Right lobe of liver (tissue), 6 donors: ENCODE measurements around the gene SRCAP. TPM values are rescaled to one million over a fixed set of nuclear protein-coding genes. Genes with fewer than 3 reads are reported as not detected.

ENCODE experiments used
- ATAC-seq, 4 donors: fragments of 200-7000 bp; cut with Tn5 transposase; one replicate each; pipeline ENCODE4 v1.9.1; 2020; ENCODE audit warnings: mild to moderate bottlenecking in 4 of 4, moderate library complexity in 4 of 4
- DNase-seq, 3 donors: peaks; one replicate each; pipeline ENCODE4 v3.0.0-alpha.2; 2020
- H3K27ac ChIP-seq, 3 donors: fragments of 200-600 bp; one replicate each; pipeline ENCODE4 v1.8.0; 2022
- H3K27me3 ChIP-seq, 2 donors: fragments of 200-600 bp; one replicate each; pipeline ENCODE4 v1.8.0; 2022
- H3K36me3 ChIP-seq, 4 donors: fragments of 200-600 bp; sonication (generic) in 1 of 4; one replicate each; pipeline versions ENCODE4 v1.5.1 to v1.8.0; 2017 to 2022; ENCODE audit warnings: control low read depth in 1 of 4
- H3K4me1 ChIP-seq, 4 donors: fragments of 200-600 bp; sonication (generic) in 1 of 4; one replicate each; pipeline versions ENCODE4 v1.5.1 to v1.8.0; 2017 to 2022; ENCODE audit warnings: control low read depth in 1 of 4
- H3K4me3 ChIP-seq, 3 donors: fragments of 200-600 bp; one replicate each; pipeline ENCODE4 v1.8.0; 2022
- H3K9me3 ChIP-seq, 4 donors: fragments of 200-600 bp; sonication (generic) in 1 of 4; one replicate each; pipeline versions ENCODE4 v1.5.1 to v1.8.0; 2017 to 2022; ENCODE audit warnings: control low read depth in 1 of 4
- POLR2A ChIP-seq: fragments of 450-650 bp; IDR thresholded peaks from one replicate; pipeline ENCODE4 v1.6.1; 2017; ENCODE audit warnings: antibody characterized with exemption, mild to moderate bottlenecking
- WGBS: methylation state at CpG from one replicate; pipeline ENCODE4 v1.1.6; 2018; ENCODE audit warnings: low coverage, low lambda C conversion rate; ENCODE audit not compliant: insufficient coverage; ENCODE audit errors: missing lambda C conversion rate; 5-methylcytosine and 5-hydroxymethylcytosine counted together
- intact Hi-C, 2 donors: fragments of 100-400 bp; cut with DNase I; formaldehyde crosslinking; loops; one replicate each; pipeline versions ENCODE4 v1.11.2 to v1.14.1; 2022
- total RNA-seq, 6 experiments: library from RNA; depleted of rRNA in 2 of 6; stranded (reverse); fragments of >200 nt in 2 of 6; fragmentation: NEBNext Ultra II Directional in 3 of 6; extraction: Animal tissue kit (Norgen Biotek cat#: 25700) in 3 of 6; gene quantifications; one replicate each; pipeline versions ENCODE4 v1.1.0 to v1.2.4, GENCODE V29; 2016 to 2023
- TF ChIP-seq, protein P1 (sequence below), 4 donors: fragments of 200-600 bp in 3 of 4; fragments of 450-650 bp in 1 of 4; IDR thresholded peaks; one replicate each; pipeline versions ENCODE4 v1.5.1 to v1.8.0; 2016 to 2022; ENCODE audit warnings: antibody characterized with exemption in 4 of 4, mild to moderate bottlenecking in 2 of 4
- donor health status: DM: no; HTN: yes; CAD: no.
- donor health status: DM: no; HTN: no; CAD: no.
- donor health status: DM: no; HTN: no; CAD: no.
- donor health status: DM: no; HTN: yes; CAD: no.
- donor health status: DM: no; HTN: yes; CAD: no.

Gene SRCAP
- total RNA-seq, 6 experiments from 2014 or later = 12.1 to 31.3 (median 22.6) TPM

- ATAC-seq (no peak), DNase-seq (no peak)
- WGBS = 100% methylated on average over 1 of the region's 6 CpGs
- Histone ChIP-seq H3K36me3 (peaks cover 0 to 16% (median 2%) of the 10 kb centered on the region in 4 donors), H3K4me1 (peaks cover 0 to 6% (median 3%) of the 10 kb centered on the region in 4 donors), H3K27me3 (no peaks in the 10 kb centered on the region), H3K27ac (no peak overlapping the region), H3K4me3 (no peak overlapping the region), H3K9me3 (no peaks in the 10 kb centered on the region)
- TF ChIP-seq, protein P1, sequence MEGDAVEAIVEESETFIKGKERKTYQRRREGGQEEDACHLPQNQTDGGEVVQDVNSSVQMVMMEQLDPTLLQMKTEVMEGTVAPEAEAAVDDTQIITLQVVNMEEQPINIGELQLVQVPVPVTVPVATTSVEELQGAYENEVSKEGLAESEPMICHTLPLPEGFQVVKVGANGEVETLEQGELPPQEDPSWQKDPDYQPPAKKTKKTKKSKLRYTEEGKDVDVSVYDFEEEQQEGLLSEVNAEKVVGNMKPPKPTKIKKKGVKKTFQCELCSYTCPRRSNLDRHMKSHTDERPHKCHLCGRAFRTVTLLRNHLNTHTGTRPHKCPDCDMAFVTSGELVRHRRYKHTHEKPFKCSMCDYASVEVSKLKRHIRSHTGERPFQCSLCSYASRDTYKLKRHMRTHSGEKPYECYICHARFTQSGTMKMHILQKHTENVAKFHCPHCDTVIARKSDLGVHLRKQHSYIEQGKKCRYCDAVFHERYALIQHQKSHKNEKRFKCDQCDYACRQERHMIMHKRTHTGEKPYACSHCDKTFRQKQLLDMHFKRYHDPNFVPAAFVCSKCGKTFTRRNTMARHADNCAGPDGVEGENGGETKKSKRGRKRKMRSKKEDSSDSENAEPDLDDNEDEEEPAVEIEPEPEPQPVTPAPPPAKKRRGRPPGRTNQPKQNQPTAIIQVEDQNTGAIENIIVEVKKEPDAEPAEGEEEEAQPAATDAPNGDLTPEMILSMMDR (IDR thresholded peaks at IDR 0.05) = no peak
- TF ChIP-seq POLR2A = no peak
- intact Hi-C loops = no loop called here
These were observed 80.6 kb downstream of the SRCAP start for GRCh38 chr16:30779596-30779995.

DNA sequence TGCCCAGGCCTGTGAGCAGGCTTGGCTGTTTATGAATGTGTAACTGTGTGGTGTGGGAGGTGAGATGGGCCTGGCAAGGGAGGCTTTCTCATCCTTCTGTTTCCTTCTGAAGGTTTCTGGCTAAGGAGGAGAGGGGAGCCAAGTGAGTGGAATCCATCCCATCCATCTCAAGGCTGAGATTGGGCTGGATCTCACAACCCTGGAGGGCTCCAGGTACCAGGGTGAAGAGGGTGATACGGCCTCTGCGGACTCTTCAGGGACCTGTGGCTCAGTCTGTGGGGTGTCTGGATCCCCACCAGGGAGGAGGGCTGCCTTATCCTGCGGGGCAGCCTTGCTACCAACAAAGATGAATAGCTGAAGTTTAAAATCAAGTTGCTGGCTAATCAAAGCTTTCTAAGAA, 81.0 kb downstream of the SRCAP start:
- H3K27me3 ChIP-seq = no peaks in the 10 kb centered on the region
- H3K27ac ChIP-seq = no peak overlapping the region
- H3K36me3 ChIP-seq = peaks cover 0 to 16% (median 2%) of the 10 kb centered on the region in 4 donors
- ATAC-seq = no peak
- 83% methylated on average over 3 of the region's 3 CpGs for WGBS
- no peaks in the 10 kb centered on the region for H3K9me3 ChIP-seq
- intact Hi-C loops = no loop called here
- TF ChIP-seq POLR2A = no peak
- TF ChIP-seq, protein P1 (IDR thresholded peaks at IDR 0.05) = no peak
- peaks cover 0 to 6% (median under 1%) of the 10 kb centered on the region in 4 donors for H3K4me1 ChIP-seq
- H3K4me3 ChIP-seq = no peak overlapping the region
- DNase-seq = no peak

DNA sequence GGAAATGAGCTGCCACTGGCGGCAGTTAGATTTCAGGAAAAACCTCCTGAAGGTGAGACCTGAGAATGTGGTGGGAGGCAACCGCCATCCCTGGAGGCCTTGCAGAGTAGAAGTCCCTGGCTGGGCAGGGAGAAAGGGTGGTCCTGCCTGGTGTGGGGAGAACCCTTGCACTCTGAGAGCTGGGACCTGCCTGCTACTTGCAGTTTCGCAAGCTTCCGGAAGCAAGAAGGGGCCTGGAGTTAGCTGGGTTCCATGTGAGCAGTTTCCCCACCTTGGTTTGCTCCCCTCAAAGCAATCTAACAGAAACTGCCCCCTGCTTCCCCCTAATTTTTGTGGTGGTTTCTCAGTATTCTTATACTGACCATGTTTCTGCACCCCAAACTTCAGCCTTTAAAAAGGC, 81.6 kb downstream of the SRCAP start:
- Histone ChIP-seq H3K4me3 (no peak overlapping the region), H3K27me3 (no peaks in the 10 kb centered on the region), H3K9me3 (no peaks in the 10 kb centered on the region), H3K27ac (no peak overlapping the region), H3K4me1 (peaks cover 0 to 6% (median 0%) of the 10 kb centered on the region in 4 donors), H3K36me3 (peaks cover 0 to 16% (median 2%) of the 10 kb centered on the region in 4 donors)
- WGBS = no CpG with 5 or more reads among the region's 4 CpGs
- ATAC-seq (no peak), DNase-seq (no peak)
- TF ChIP-seq, protein P1 (IDR thresholded peaks at IDR 0.05) = no peak
- TF ChIP-seq POLR2A = no peak
- intact Hi-C loops = no loop called here

DNA sequence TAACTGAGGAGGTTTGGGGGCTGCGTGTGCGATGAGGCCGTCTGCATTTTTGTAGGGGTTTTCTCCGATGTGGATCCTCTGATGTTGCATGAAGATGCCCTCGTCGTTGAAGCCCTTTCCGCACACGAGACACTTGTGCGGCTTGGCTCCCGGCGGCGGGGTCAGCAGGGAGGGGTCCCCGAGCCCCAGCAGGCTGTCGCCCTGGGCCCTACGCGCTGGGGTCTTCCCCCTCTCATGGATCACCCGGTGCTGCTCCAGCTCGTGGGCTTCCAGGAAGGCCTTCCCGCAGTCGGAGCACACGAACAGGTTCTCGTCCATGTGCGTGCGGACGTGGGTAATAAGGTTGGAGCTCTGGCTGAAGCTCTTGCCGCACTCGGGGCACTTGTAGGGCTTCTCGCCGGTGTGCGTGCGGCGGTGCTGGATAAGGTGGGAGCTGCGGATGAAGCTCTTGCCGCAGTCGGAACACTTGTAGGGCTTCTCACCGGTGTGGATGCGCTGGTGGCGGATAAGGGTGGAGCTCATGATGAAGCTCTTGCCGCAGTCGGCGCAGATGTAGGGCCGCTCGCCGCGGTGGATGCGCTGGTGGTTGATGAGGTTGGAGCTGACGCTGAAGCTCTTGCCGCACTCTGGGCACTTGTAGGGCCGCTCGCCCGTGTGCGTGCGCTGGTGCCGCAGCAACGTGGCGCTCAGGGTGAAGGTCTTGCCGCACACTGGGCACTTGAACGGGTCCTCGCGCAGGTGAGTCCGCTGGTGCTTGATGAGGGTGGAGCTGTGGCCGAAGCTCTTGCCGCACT, 83.7 kb downstream of the SRCAP start:
- H3K4me1 ChIP-seq = peaks cover 0 to 6% (median 0%) of the 10 kb centered on the region in 4 donors
- 100% methylated on average over 6 of the region's 63 CpGs for WGBS
- H3K4me3 ChIP-seq = no peak overlapping the region
- H3K9me3 ChIP-seq = no peaks in the 10 kb centered on the region
- peaks cover 0 to 16% (median 2%) of the 10 kb centered on the region in 4 donors for H3K36me3 ChIP-seq
- no peaks in the 10 kb centered on the region for H3K27me3 ChIP-seq
- ATAC-seq (no peak), DNase-seq (no peak)
- intact Hi-C loops = no loop called here
- no peak overlapping the region for H3K27ac ChIP-seq
- no peak for TF ChIP-seq POLR2A
- TF ChIP-seq, protein P1 (IDR thresholded peaks at IDR 0.05) = no peak
